Vagina (tissue), 2 donors: ENCODE data around the gene EXTL2. TPM values are rescaled to one million over a fixed set of nuclear protein-coding genes. Genes with fewer than 3 reads are reported as not detected.
"Not testable (repeated sequence)": the region's sequence is repeated elsewhere in the genome, so short reads cannot be mapped to it uniquely, and the experiment has no call there.

Experiments
- DNase-seq, 2 donors: peaks; one replicate each; pipeline ENCODE4 v3.0.0-alpha.2; 2017; ENCODE audit errors: extremely low spot score in 2 of 2
- H3K27ac ChIP-seq: fragments of 200-600 bp; sonication (generic); one replicate; pipeline ENCODE4 v1.5.1; 2019
- H3K27me3 ChIP-seq: fragments of 200-600 bp; sonication (generic); one replicate; pipeline ENCODE4 v1.5.1; 2019
- H3K36me3 ChIP-seq, 2 donors: fragments of 200-600 bp; sonication (generic); one replicate each; pipeline ENCODE4 v1.5.1; 2017 to 2019
- H3K4me1 ChIP-seq: fragments of 200-600 bp; sonication (generic); one replicate; pipeline ENCODE4 v1.5.1; 2019
- H3K4me3 ChIP-seq, 2 donors: fragments of 200-600 bp; sonication (generic); 1 replicate in 1 of 2; 2 replicates in 1 of 2; pipeline ENCODE4 v1.5.1; 2016 to 2019
- H3K9me3 ChIP-seq: fragments of 200-600 bp; sonication (generic); one replicate; pipeline ENCODE4 v1.5.1; 2019
- POLR2A ChIP-seq, 2 donors: fragments of 450-650 bp; IDR thresholded peaks; one replicate each; pipeline ENCODE4 v1.6.1; 2017; ENCODE audit warnings: antibody characterized with exemption in 2 of 2, mild to moderate bottlenecking in 2 of 2, moderate library complexity in 2 of 2
- POLR2AphosphoS5 ChIP-seq, 2 donors: sonication (generic); formaldehyde crosslinking; IDR thresholded peaks; one replicate each; pipeline ENCODE4 v1.9.0; 2017; ENCODE audit warnings: antibody characterized with exemption in 2 of 2, mild to moderate bottlenecking in 2 of 2, low read depth in 1 of 2; ENCODE audit not compliant: insufficient read depth in 1 of 2
- intact Hi-C: fragments of 100-400 bp; cut with DNase I; formaldehyde crosslinking; loops from one replicate; pipeline ENCODE4 v1.15.1; 2023
- total RNA-seq: library from RNA; depleted of rRNA; stranded (reverse); fragments of >200 nt; gene quantifications from one replicate; pipeline ENCODE4 v1.2.3, GENCODE V29; 2016
- TF ChIP-seq, protein P1 (sequence below), 3 experiments: fragments of 450-650 bp in 2 of 3; fragments of 200-600 bp in 1 of 3; sonication (generic) in 1 of 3; IDR thresholded peaks; one replicate each; pipeline ENCODE4 v1.5.1; 2017 to 2019; ENCODE audit warnings: antibody characterized with exemption in 3 of 3, mild to moderate bottlenecking in 2 of 3, moderate library complexity in 2 of 3

Gene EXTL2
- total RNA-seq, 1 donor from 2014 or later: 10.1 TPM

DNA sequence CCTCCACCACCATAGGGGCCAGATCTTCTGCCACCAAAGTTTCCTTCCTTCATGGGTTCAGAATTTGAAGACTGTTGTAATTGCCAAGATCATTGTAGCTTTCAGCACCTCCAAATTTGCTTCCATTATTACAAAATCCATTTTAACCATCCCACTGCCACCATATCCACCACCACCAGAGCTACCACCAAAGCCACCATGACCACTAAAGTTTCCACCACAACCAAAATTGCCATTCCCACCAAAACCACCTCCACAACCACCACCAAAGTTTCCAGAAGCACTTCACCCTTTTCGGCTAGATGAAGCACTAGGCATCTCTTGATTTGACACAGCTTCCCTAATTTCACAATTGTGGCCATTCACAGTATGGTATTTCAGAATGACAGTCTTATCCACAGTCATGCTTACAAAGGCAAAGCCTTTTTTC, 46.5 kb upstream of the EXTL2 start:
- no peak for DNase-seq
- Histone ChIP-seq H3K4me3 (no peak overlapping the region), H3K27me3 (no peaks in the 10 kb centered on the region), H3K27ac (no peak overlapping the region), H3K36me3 (peaks cover 0 to 14% of the 10 kb centered on the region in 2 donors), H3K4me1 (no peaks in the 10 kb centered on the region), H3K9me3 (no peaks in the 10 kb centered on the region)
- TF ChIP-seq, protein P1, sequence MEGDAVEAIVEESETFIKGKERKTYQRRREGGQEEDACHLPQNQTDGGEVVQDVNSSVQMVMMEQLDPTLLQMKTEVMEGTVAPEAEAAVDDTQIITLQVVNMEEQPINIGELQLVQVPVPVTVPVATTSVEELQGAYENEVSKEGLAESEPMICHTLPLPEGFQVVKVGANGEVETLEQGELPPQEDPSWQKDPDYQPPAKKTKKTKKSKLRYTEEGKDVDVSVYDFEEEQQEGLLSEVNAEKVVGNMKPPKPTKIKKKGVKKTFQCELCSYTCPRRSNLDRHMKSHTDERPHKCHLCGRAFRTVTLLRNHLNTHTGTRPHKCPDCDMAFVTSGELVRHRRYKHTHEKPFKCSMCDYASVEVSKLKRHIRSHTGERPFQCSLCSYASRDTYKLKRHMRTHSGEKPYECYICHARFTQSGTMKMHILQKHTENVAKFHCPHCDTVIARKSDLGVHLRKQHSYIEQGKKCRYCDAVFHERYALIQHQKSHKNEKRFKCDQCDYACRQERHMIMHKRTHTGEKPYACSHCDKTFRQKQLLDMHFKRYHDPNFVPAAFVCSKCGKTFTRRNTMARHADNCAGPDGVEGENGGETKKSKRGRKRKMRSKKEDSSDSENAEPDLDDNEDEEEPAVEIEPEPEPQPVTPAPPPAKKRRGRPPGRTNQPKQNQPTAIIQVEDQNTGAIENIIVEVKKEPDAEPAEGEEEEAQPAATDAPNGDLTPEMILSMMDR (IDR thresholded peaks at IDR 0.05): no peak
- no peak for TF ChIP-seq POLR2AphosphoS5 (IDR thresholded peaks at IDR 0.05; ENCODE audit: insufficient read depth in 1 of 2, low read depth in 1 of 2)
- intact Hi-C loops: no loop called here

DNA sequence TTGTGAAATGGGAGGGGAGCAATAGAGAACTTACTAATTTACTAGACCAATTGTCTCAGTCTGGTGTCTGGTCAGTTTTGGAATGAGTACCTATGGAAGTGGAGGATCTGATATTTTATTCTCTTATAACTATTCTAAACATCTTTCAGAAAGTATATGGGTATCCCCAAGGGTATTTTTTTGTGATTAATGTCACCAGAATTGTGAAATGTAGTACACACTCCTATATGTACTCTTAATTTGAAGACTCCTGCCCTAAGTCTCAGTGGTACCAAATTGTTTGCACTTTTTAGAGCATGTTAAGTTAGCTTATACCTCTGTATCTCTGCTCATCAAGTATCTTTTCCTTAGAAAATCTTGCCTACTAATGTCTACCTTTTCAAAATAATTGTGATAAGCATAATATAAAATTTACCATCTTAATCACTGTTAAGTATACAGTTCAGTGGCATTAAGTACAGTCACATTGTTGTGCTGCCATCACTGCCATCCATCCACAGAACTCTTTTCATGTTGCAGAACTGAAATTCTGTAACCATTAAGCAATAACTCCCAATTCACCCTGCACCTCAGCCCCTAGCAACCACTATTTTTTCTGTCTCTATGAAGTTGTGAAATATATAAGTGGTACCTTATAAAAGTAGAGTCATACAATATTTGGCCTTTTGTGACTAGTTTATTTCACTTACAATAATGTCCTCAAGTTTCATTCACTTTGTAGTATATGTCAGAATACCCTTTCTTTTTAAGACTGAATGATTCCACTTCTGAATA, 41.7 kb upstream of the EXTL2 start:
- Histone ChIP-seq H3K4me1 (no peaks in the 10 kb centered on the region), H3K27me3 (no peaks in the 10 kb centered on the region), H3K36me3 (peaks cover 0 to 8% of the 10 kb centered on the region in 2 donors), H3K27ac (no peak overlapping the region), H3K4me3 (no peak overlapping the region), H3K9me3 (no peaks in the 10 kb centered on the region)
- TF ChIP-seq POLR2A (IDR thresholded peaks at IDR 0.05) (no peak), POLR2AphosphoS5 (IDR thresholded peaks at IDR 0.05; ENCODE audit: insufficient read depth in 1 of 2, low read depth in 1 of 2) (no peak)
- TF ChIP-seq, protein P1 (IDR thresholded peaks at IDR 0.05): no peak
- no peak for DNase-seq
- intact Hi-C loops: no loop called here

DNA sequence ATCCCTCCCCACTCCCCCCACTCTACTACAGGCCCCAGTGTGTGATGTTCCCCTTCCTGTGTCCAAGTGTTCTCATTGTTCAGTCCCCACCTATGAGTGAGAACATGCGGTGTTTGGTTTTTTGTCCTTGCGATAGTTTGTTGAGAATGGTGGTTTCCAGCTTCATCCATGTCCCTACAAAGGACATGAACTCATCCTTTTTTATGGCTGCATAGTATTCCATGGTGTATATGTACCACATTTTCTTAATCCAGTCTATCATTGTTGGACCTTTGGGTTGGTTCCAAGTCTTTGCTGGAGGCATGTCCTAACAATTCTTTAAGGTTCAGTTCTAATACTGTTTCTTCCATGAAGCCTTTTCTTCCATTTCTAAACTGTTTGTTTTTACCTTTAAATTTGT, 38.9 kb upstream of the EXTL2 start:
- H3K27ac ChIP-seq, H3K27me3 ChIP-seq, H3K4me1 ChIP-seq, DNase-seq, H3K4me3 ChIP-seq, intact Hi-C loops, H3K36me3 ChIP-seq, H3K9me3 ChIP-seq: not testable (repeated sequence)

DNA sequence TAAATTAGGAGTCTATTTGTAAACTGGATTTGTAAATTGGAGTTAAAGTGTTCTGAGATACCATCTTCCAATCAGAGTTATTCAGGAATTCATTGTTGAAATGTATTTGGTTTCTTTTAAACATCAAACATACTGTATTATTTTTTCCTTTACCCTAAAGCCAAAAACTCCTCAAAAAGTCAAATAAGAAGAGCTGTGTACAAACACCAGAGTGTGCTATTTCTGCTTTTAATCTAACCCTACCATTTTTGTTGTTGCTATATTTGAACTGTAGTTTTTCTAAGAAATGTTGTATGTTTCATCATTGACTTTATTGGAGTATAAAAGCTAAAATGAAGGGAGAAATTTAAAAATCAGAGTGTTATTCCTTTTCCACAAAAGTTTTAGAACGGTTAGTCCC, 37.1 kb upstream of the EXTL2 start:
- H3K36me3 ChIP-seq: no peaks in the 10 kb centered on the region
- no peak overlapping the region for H3K4me3 ChIP-seq
- DNase-seq: no peak
- H3K27ac ChIP-seq: no peak overlapping the region
- H3K27me3 ChIP-seq: no peaks in the 10 kb centered on the region
- peaks cover 6% of the 10 kb centered on the region for H3K4me1 ChIP-seq
- H3K9me3 ChIP-seq: no peaks in the 10 kb centered on the region
- no peak for TF ChIP-seq POLR2A (IDR thresholded peaks at IDR 0.05)
- TF ChIP-seq, protein P1 (IDR thresholded peaks at IDR 0.05): no peak
- no peak for TF ChIP-seq POLR2AphosphoS5 (IDR thresholded peaks at IDR 0.05; ENCODE audit: insufficient read depth in 1 of 2, low read depth in 1 of 2)
- intact Hi-C loops: no loop called here

DNA sequence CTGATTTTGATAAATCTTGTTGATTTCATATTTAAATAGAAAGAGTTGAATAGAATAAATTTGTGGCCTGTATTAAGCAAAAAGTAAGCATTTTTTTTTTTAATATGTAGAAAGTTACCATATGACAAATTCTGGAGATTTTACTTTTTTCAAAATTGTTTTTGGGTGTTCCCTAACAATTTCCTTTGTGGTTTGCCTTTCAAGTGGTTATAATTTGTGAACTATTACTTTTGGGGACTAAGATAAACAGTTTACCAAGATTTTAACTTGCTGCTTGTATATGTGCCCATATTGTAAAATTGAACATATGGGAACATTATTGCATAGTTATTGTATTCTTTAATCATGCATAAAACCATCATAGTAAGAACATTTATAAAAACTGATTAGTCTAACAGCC, 35.9 kb upstream of the EXTL2 start:
- no peaks in the 10 kb centered on the region for H3K9me3 ChIP-seq
- no peaks in the 10 kb centered on the region for H3K27me3 ChIP-seq
- TF ChIP-seq, protein P1 (IDR thresholded peaks at IDR 0.05): no peak
- TF ChIP-seq POLR2AphosphoS5 (IDR thresholded peaks at IDR 0.05; ENCODE audit: insufficient read depth in 1 of 2, low read depth in 1 of 2) (no peak), POLR2A (IDR thresholded peaks at IDR 0.05) (no peak)
- no peak for DNase-seq
- peaks cover 7% of the 10 kb centered on the region for H3K4me1 ChIP-seq
- H3K36me3 ChIP-seq: no peaks in the 10 kb centered on the region
- intact Hi-C loops: no loop called here
- no peak overlapping the region for H3K4me3 ChIP-seq
- H3K27ac ChIP-seq: no peak overlapping the region
